ENCODE measurements around the gene PLCXD3. TPM values are rescaled to one million over a fixed set of nuclear protein-coding genes. Genes with fewer than 3 reads are reported as not detected.

PLCXD3 gene
- polyA plus RNA-seq, 1 of the 3 experiments (the other 2 are of a cell fraction), result 0.15 TPM

GRCh38 chr5:41415242-41415641, 95.2 kb downstream of the PLCXD3 start:
- H3K27ac ChIP-seq (ENCODE audit: low read depth in 2 of 2, low read length in 1 of 2), result peak overlapping the region; percentile 34 to 90; a peak in 3 of 4 replicates
- H3K9ac ChIP-seq, result no peak overlapping the region; the same call in 1 of the 2 replicates
- POLR2A ChIA-PET, result no interaction called here
- no peaks in the 10 kb centered on the region for H4K20me1 ChIP-seq (ENCODE audit: insufficient read depth)
- WGBS (ENCODE audit: low lambda C conversion rate), result 28% methylated on average over 1 of the region's 1 CpG
- DNase-seq, result no peak
- no peak overlapping the region for H3K4me3 ChIP-seq (ENCODE audit: low read depth in 2 of 2, low read length in 1 of 2)
- no peaks in the 10 kb centered on the region for H3K36me3 ChIP-seq (replicated peaks in 1 of 2; ENCODE audit: control insufficient read depth in 1 of 2, insufficient read depth in 2 of 2, low read length in 1 of 2)
- TF ChIP-seq CTCF (IDR thresholded peaks at IDR 0.05) (no peak), TCF12 (IDR thresholded peaks at IDR 0.05) (peak; percentile 39), GABPA (IDR thresholded peaks at IDR 0.05; ENCODE audit: low read depth) (no peak), RCOR1 (IDR thresholded peaks at IDR 0.05; ENCODE audit: low read length) (no peak), CHD2 (IDR thresholded peaks at IDR 0.05; ENCODE audit: low read length, partially characterized antibody) (no peak), FOSL2 (IDR thresholded peaks at IDR 0.05; ENCODE audit: borderline replicate concordance, low read depth) (peak; percentile 27; the same call in 1 of the 2 replicates), TEAD4 (IDR thresholded peaks at IDR 0.05; ENCODE audit: borderline replicate concordance, insufficient read depth) (no peak), IRF3 (IDR thresholded peaks at IDR 0.05; ENCODE audit: low read depth, low read length) (no peak), SIN3A (IDR thresholded peaks at IDR 0.05; ENCODE audit: borderline replicate concordance, low read depth, low read length) (no peak), EP300 (IDR thresholded peaks at IDR 0.05; ENCODE audit: borderline replicate concordance in 1 of 2, low read depth in 1 of 2, low read length in 1 of 2) (peak in 1 of 2 experiments; percentile 49; a peak in 1 of 4 replicates), EZH2phosphoT487 (IDR thresholded peaks at IDR 0.05; ENCODE audit: borderline replicate concordance, low read depth) (no peak), RFX5 (IDR thresholded peaks at IDR 0.05; ENCODE audit: low read length) (no peak), PBX3 (IDR thresholded peaks at IDR 0.05) (peak; percentile 73), NFIC (IDR thresholded peaks at IDR 0.05; ENCODE audit: borderline replicate concordance) (peak; percentile 74), JUND (IDR thresholded peaks at IDR 0.05) (peak; percentile 60), MEF2A (IDR thresholded peaks at IDR 0.05; ENCODE audit: borderline replicate concordance, low read depth) (no peak), FOXJ3 (CRISPR knock-in tag; IDR thresholded peaks at IDR 0.05) (no peak), GATA2 (CRISPR knock-in tag; IDR thresholded peaks at IDR 0.05) (no peak), REST (IDR thresholded peaks at IDR 0.05; ENCODE audit: low read depth, low read length) (no peak), RXRA (IDR thresholded peaks at IDR 0.05; ENCODE audit: borderline replicate concordance, low read depth) (no peak)
- H3K27me3 ChIP-seq (ENCODE audit: insufficient read depth), result no peaks in the 10 kb centered on the region
- no peaks in the 10 kb centered on the region for H3K9me2 ChIP-seq
- H3F3A ChIP-seq (replicated peaks; ENCODE audit: insufficient read depth), result peaks cover 31% of the 10 kb centered on the region
- CTCF ChIA-PET, result interaction anchor here (1.0 kb wide), 1 partner anchor 511 kb away, joined by 3 read pairs; no protein-coding TSS in a partner anchor
- H2AFZ ChIP-seq (ENCODE audit: low read depth), result no peak overlapping the region
- H3K4me1 ChIP-seq (ENCODE audit: control insufficient read depth in 1 of 2, insufficient read depth in 2 of 2, low read depth in 1 of 2, low read length in 1 of 2), result peaks cover 12 to 36% of the 10 kb centered on the region in 2 experiments
- no peak overlapping the region for H3K4me2 ChIP-seq
- no peaks in the 10 kb centered on the region for H3K79me2 ChIP-seq (ENCODE audit: insufficient read depth)
- H3K9me3 ChIP-seq, result no peaks in the 10 kb centered on the region

Measured in SK-N-SH (cell line).